GM23338 (cell line): ENCODE results near the gene ZNF804A.

Source experiments
- CTCF ChIP-seq, 2 experiments: fragments of 200-600 bp in 1 of 2; sonication (generic) in 1 of 2; conservative IDR thresholded peaks; 2 replicates each; pipeline versions ENCODE4 v1.5.1 to v1.6.1; 2016 to 2017; ENCODE audit warnings: antibody characterized with exemption in 2 of 2, low read depth in 2 of 2, mild to moderate bottlenecking in 2 of 2, moderate library complexity in 1 of 2
- ETS1 ChIP-seq: IDR thresholded peaks from 2 replicates; pipeline ENCODE4 v1.6.1; 2016; ENCODE audit warnings: antibody characterized with exemption
- EZH2 ChIP-seq: fragments of 200-600 bp; sonication (generic); IDR thresholded peaks from one replicate; pipeline ENCODE4 v1.8.0; 2017; ENCODE audit warnings: antibody characterized with exemption, mild to moderate bottlenecking, low read depth; ENCODE audit not compliant: unreplicated experiment
- EZH2phosphoT487 ChIP-seq: fragments of 200-600 bp; sonication (generic); IDR thresholded peaks from one replicate; pipeline ENCODE4 v1.8.1; 2018; ENCODE audit warnings: antibody characterized with exemption; ENCODE audit not compliant: unreplicated experiment
- JUNB ChIP-seq: IDR thresholded peaks from one replicate; pipeline ENCODE4 v1.6.1; 2016; ENCODE audit warnings: antibody characterized with exemption; ENCODE audit not compliant: unreplicated experiment
- NANOG ChIP-seq: IDR thresholded peaks from 2 replicates; pipeline ENCODE4 v1.6.1; 2016; ENCODE audit warnings: antibody characterized with exemption, borderline replicate concordance
- POLR2AphosphoS5 ChIP-seq: IDR thresholded peaks from 2 replicates; pipeline ENCODE4 v1.6.1; 2016; ENCODE audit warnings: antibody characterized with exemption, low read depth
- REST ChIP-seq: IDR thresholded peaks from one replicate; pipeline ENCODE4 v1.6.1; 2018; ENCODE audit warnings: antibody characterized with exemption; ENCODE audit not compliant: unreplicated experiment
- ZNF114 ChIP-seq: fragments of 250-450 bp; sonication (Bioruptor Pico); IDR thresholded peaks from 2 replicates; pipeline ENCODE4 v1.5.0; 2020; ENCODE audit warnings: mild to moderate bottlenecking, moderate library complexity
- ZNF462 ChIP-seq: fragments of 250-450 bp; sonication (Bioruptor Pico); IDR thresholded peaks from 2 replicates; pipeline ENCODE4 v1.5.0; 2020; ENCODE audit warnings: mild to moderate bottlenecking, moderate library complexity

- no peak for TF ChIP-seq CTCF (conservative IDR thresholded peaks at IDR 0.05; ENCODE audit: low read depth in 2 of 2)
- no peak for TF ChIP-seq ZNF114 (CRISPR knock-in tag)
- TF ChIP-seq POLR2AphosphoS5 = no peak
- TF ChIP-seq ETS1 = no peak
- no peak for TF ChIP-seq JUNB
- no peak for TF ChIP-seq EZH2phosphoT487
- no peak for TF ChIP-seq EZH2
- no peak for TF ChIP-seq ZNF462 (CRISPR knock-in tag)
- TF ChIP-seq REST = no peak
- TF ChIP-seq NANOG = no peak
Observed at GRCh38 chr2:184769023-184769422, 170.7 kb downstream of the ZNF804A start.
